Measurements from ENCODE around the gene SLC25A13. TPM values are rescaled to one million over a fixed set of nuclear protein-coding genes. Genes with fewer than 3 reads are reported as not detected.

Gene SLC25A13
- total and polyA plus RNA-seq, 2 of the 8 experiments (the other 6 are each of a cell fraction or from before 2014, with no cell fraction given) = 30.8 to 85.4 TPM

- H2AK5ac ChIP-seq (ENCODE audit: low read depth, low read length) = no peak overlapping the region
- H2BK20ac ChIP-seq (ENCODE audit: low read length) = no peak overlapping the region
- no peaks in the 10 kb centered on the region for H3K9me3 ChIP-seq (ENCODE audit: insufficient read depth in 2 of 2, low read depth in 1 of 2, low read length in 1 of 2)
- H4K20me1 ChIP-seq (replicated peaks in 1 of 2; ENCODE audit: control insufficient read depth in 1 of 2, insufficient read depth in 2 of 2, low read length in 2 of 2) = peaks cover 5 to 7% of the 10 kb centered on the region in 2 experiments
- FAIRE-seq (no peak), DNase-seq (ENCODE audit: low read depth in 1 of 2, low spot score in 2 of 2) (no peak)
- H2AFZ ChIP-seq (ENCODE audit: low read length) = no peak overlapping the region
- H3K14ac ChIP-seq (ENCODE audit: insufficient read length) = no peak overlapping the region
- WGBS, 2 experiments (ENCODE audit: extremely low coverage in 1 of 2, insufficient coverage in 1 of 2, insufficient read length in 1 of 2, insufficient replicate concordance in 2 of 2, low coverage in 1 of 2, low lambda C conversion rate in 2 of 2, missing lambda C conversion rate in 1 of 2) = 89% methylated on average over 1 of the region's 1 CpG; no CpG with 5 or more reads in 1 of the 2 experiments
- no peaks in the 10 kb centered on the region for H3K36me3 ChIP-seq (ENCODE audit: control insufficient read depth in 2 of 4, insufficient read depth in 4 of 4, low read length in 3 of 4)
- no peak overlapping the region for H3K27ac ChIP-seq (ENCODE audit: low read depth, low read length)
- no peak overlapping the region for H3K4me2 ChIP-seq (ENCODE audit: insufficient read depth in 1 of 2, low read depth in 2 of 2, low read length in 2 of 2)
- H4K91ac ChIP-seq (replicated peaks; ENCODE audit: insufficient read length, low read length) = no peak overlapping the region
- no peaks in the 10 kb centered on the region for H3K23me2 ChIP-seq (ENCODE audit: low read depth, low read length)
- H3K79me2 ChIP-seq (ENCODE audit: control insufficient read depth in 1 of 2, insufficient read depth in 2 of 2, low read length in 2 of 2) = peaks cover 0 to 74% of the 10 kb centered on the region in 2 experiments; a peak in 3 of 4 replicates
- H3K23ac ChIP-seq (ENCODE audit: insufficient read length) = no peak overlapping the region
- peaks cover 0 to 3% (median 0%) of the 10 kb centered on the region in 4 experiments; a peak in 1 of 7 replicates for H3K4me1 ChIP-seq (replicated peaks in 1 of 4; ENCODE audit: control insufficient read depth in 3 of 4, insufficient read depth in 4 of 4, low read length in 3 of 4)
- ChIA-PET POLR2A (ENCODE audit: partially characterized antibody) (no interaction called here), CTCF (ENCODE audit: partially characterized antibody) (no interaction called here)
- TF ChIP-seq SP1 (IDR thresholded peaks at IDR 0.05; ENCODE audit: low read depth, low read length) (no peak), YY1 (IDR thresholded peaks at IDR 0.05; ENCODE audit: low read depth, low read length) (no peak), GTF2F1 (IDR thresholded peaks at IDR 0.05; ENCODE audit: borderline replicate concordance, low read depth, low read length) (no peak), CHD2 (IDR thresholded peaks at IDR 0.05; ENCODE audit: low read length) (no peak), HDAC2 (IDR thresholded peaks at IDR 0.05; ENCODE audit: borderline replicate concordance in 1 of 2, low read depth in 2 of 2, low read length in 2 of 2) (no peak), RAD21 (IDR thresholded peaks at IDR 0.05 in 1 of 2, conservative IDR thresholded peaks at IDR 0.05 in 1 of 2; ENCODE audit: low read depth in 2 of 2, low read length in 2 of 2) (no peak), BCL11A (IDR thresholded peaks at IDR 0.05; ENCODE audit: low read depth in 2 of 2, low read length in 2 of 2) (no peak), EGR1 (IDR thresholded peaks at IDR 0.05; ENCODE audit: borderline replicate concordance, low read depth, low read length) (no peak), NANOG (IDR thresholded peaks at IDR 0.05; ENCODE audit: insufficient read depth, low read depth, low read length, poor library complexity, severe bottlenecking) (no peak), POLR2AphosphoS5 (IDR thresholded peaks at IDR 0.05; ENCODE audit: low read depth, low read length) (no peak)
- TF ChIP-seq, protein P1, sequence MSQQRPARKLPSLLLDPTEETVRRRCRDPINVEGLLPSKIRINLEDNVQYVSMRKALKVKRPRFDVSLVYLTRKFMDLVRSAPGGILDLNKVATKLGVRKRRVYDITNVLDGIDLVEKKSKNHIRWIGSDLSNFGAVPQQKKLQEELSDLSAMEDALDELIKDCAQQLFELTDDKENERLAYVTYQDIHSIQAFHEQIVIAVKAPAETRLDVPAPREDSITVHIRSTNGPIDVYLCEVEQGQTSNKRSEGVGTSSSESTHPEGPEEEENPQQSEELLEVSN (IDR thresholded peaks at IDR 0.05) = no peak
- no peak overlapping the region for H3K4me3 ChIP-seq (ENCODE audit: extremely low read depth in 1 of 4, insufficient read depth in 2 of 4, low read depth in 3 of 4, low read length in 4 of 4)
- no peak overlapping the region for H2BK15ac ChIP-seq (ENCODE audit: low read length)
- no peak overlapping the region for H4K8ac ChIP-seq (ENCODE audit: extremely low read depth, insufficient read depth, low read length)
- H3K56ac ChIP-seq (replicated peaks; ENCODE audit: insufficient read length, low read depth, low read length) = no peak overlapping the region
- no peak overlapping the region for H2BK120ac ChIP-seq (replicated peaks; ENCODE audit: low read depth, low read length)
- H2BK12ac ChIP-seq (ENCODE audit: low read depth, low read length) = no peak overlapping the region
- no peak overlapping the region for H3K18ac ChIP-seq (ENCODE audit: extremely low read depth, low read length)
- no peak overlapping the region for H3K4ac ChIP-seq (replicated peaks; ENCODE audit: insufficient read length, low read depth, low read length)
- no peak overlapping the region for H4K5ac ChIP-seq (ENCODE audit: insufficient read length, low read depth, low read length)
- no peak overlapping the region for H3K9ac ChIP-seq (replicated peaks in 1 of 4; ENCODE audit: extremely low read depth in 1 of 4, low read depth in 3 of 4, low read length in 3 of 4)
- peaks cover 7% of the 10 kb centered on the region for H3K79me1 ChIP-seq (ENCODE audit: low read depth, low read length)
- H3K27me3 ChIP-seq (replicated peaks in 1 of 4; ENCODE audit: control insufficient read depth in 3 of 4, extremely low read depth in 1 of 4, insufficient read depth in 3 of 4, low read length in 3 of 4) = no peaks in the 10 kb centered on the region
- no peak overlapping the region for H2BK5ac ChIP-seq (ENCODE audit: low read depth, low read length)
Measured at GRCh38 chr7:96300986-96301385, 20.9 kb downstream of the SLC25A13 start.

All from H1 (cell line).